ENCODE measurements around the gene AHCYL2. TPM values are rescaled to one million over a fixed set of nuclear protein-coding genes. Genes with fewer than 3 reads are reported as not detected.
"Not testable (repeated sequence)": the region's sequence is repeated elsewhere in the genome, so short reads cannot be mapped to it uniquely, and the experiment has no call there.

The AHCYL2 gene
- total RNA-seq, 1 donor from 2014 or later: 6.0 TPM

- Histone ChIP-seq H3K36me3 (peaks cover 4% of the 10 kb centered on the region), H3K9me3 (replicated peaks) (no peaks in the 10 kb centered on the region)
- intact Hi-C loops (cut with micrococcal nuclease): loop anchor here (10.0 kb wide), 1 partner anchor 264 kb away; no protein-coding TSS in a partner anchor
Observed at GRCh38 chr7:129210989-129211312, 13.9 kb upstream of the AHCYL2 start.

GRCh38 chr7:129212126-129212525 is 12.7 kb upstream of the AHCYL2 start:
- intact Hi-C loops (cut with micrococcal nuclease): loop anchor here (10.0 kb wide), 1 partner anchor 263 kb away; no protein-coding TSS in a partner anchor
- Histone ChIP-seq H3K4me1 (peaks cover 5% of the 10 kb centered on the region), H3K27ac (replicated peaks) (no peak overlapping the region), H3K36me3 (peaks cover 4% of the 10 kb centered on the region), H3K9me3 (replicated peaks) (no peaks in the 10 kb centered on the region), H3K27me3 (ENCODE audit: low read depth) (no peaks in the 10 kb centered on the region), H3K4me3 (no peak overlapping the region)
- TF ChIP-seq CTCF (IDR thresholded peaks at IDR 0.05; ENCODE audit: borderline replicate concordance): no peak
- no peak for DNase-seq

More at GRCh38 chr7:129210989-129211312, 13.9 kb upstream of the AHCYL2 start:
- no peak for TF ChIP-seq CTCF (IDR thresholded peaks at IDR 0.05; ENCODE audit: borderline replicate concordance)
- DNase-seq: no peak
- no peak overlapping the region for H3K4me3 ChIP-seq
- no peaks in the 10 kb centered on the region for H3K27me3 ChIP-seq (ENCODE audit: low read depth)
- peaks cover 5% of the 10 kb centered on the region for H3K4me1 ChIP-seq
- no peak overlapping the region for H3K27ac ChIP-seq (replicated peaks)

GRCh38 chr7:129212596-129212995 is 12.2 kb upstream of the AHCYL2 start:
- intact Hi-C loops (cut with micrococcal nuclease): loop anchor here (10.0 kb wide), 1 partner anchor 262 kb away; no protein-coding TSS in a partner anchor
- Histone ChIP-seq H3K9me3 (replicated peaks) (no peaks in the 10 kb centered on the region), H3K27me3 (ENCODE audit: low read depth) (peaks cover 4% of the 10 kb centered on the region), H3K36me3 (peaks cover 4% of the 10 kb centered on the region), H3K4me1 (peaks cover 5% of the 10 kb centered on the region), H3K4me3 (no peak overlapping the region), H3K27ac (replicated peaks) (no peak overlapping the region)
- no peak for DNase-seq
- no peak for TF ChIP-seq CTCF (IDR thresholded peaks at IDR 0.05; ENCODE audit: borderline replicate concordance)

GRCh38 chr7:129213828-129214227 is 11.0 kb upstream of the AHCYL2 start:
- intact Hi-C loops (cut with micrococcal nuclease): loop anchor here (10.0 kb wide), 1 partner anchor 261 kb away; no protein-coding TSS in a partner anchor
- peaks cover 4% of the 10 kb centered on the region for H3K27me3 ChIP-seq (ENCODE audit: low read depth)
- H3K9me3 ChIP-seq (replicated peaks): no peaks in the 10 kb centered on the region
- H3K36me3 ChIP-seq: peaks cover 4% of the 10 kb centered on the region
- TF ChIP-seq CTCF (IDR thresholded peaks at IDR 0.05; ENCODE audit: borderline replicate concordance): no peak
- no peak overlapping the region for H3K4me3 ChIP-seq
- H3K4me1 ChIP-seq: peaks cover 8% of the 10 kb centered on the region
- no peak overlapping the region for H3K27ac ChIP-seq (replicated peaks)
- no peak for DNase-seq

GRCh38 chr7:129215691-129216090 is 9.1 kb upstream of the AHCYL2 start:
- not testable (repeated sequence) for H3K27ac ChIP-seq (replicated peaks); DNase-seq; H3K4me3 ChIP-seq; H3K9me3 ChIP-seq (replicated peaks); H3K27me3 ChIP-seq (ENCODE audit: low read depth); H3K36me3 ChIP-seq; H3K4me1 ChIP-seq
- intact Hi-C loops (cut with micrococcal nuclease): loop anchor here (5.0 to 10.0 kb wide), 2 partner anchors 82 to 259 kb away; no protein-coding TSS in a partner anchor

- not testable (repeated sequence) for DNase-seq; H3K27ac ChIP-seq (replicated peaks); H3K36me3 ChIP-seq; H3K9me3 ChIP-seq (replicated peaks); H3K4me1 ChIP-seq; H3K27me3 ChIP-seq (ENCODE audit: low read depth); H3K4me3 ChIP-seq
- intact Hi-C loops (cut with micrococcal nuclease): loop anchor here (5.0 to 10.0 kb wide), 2 partner anchors 81 to 259 kb away; no protein-coding TSS in a partner anchor
Observed at GRCh38 chr7:129216101-129216715, 8.6 kb upstream of the AHCYL2 start.

- intact Hi-C loops (cut with micrococcal nuclease): loop anchor here (5.0 to 10.0 kb wide), 2 partner anchors 80 to 258 kb away; no protein-coding TSS in a partner anchor
Observed at GRCh38 chr7:129216821-129217416, 7.9 kb upstream of the AHCYL2 start.

More at GRCh38 chr7:129216821-129217416, 7.9 kb upstream of the AHCYL2 start:
- not testable (repeated sequence) for H3K9me3 ChIP-seq (replicated peaks); H3K4me3 ChIP-seq; H3K27me3 ChIP-seq (ENCODE audit: low read depth); H3K36me3 ChIP-seq; H3K27ac ChIP-seq (replicated peaks); H3K4me1 ChIP-seq; DNase-seq
